IPS-20b (cell line): ENCODE data around the gene EPAS1.

Experiments used
- H3K27ac ChIP-seq: one replicate; pipeline ENCODE4 v1.5.1; 2013; ENCODE audit warnings: low read length
- H3K27me3 ChIP-seq: 2 replicates; pipeline ENCODE4 v1.6.1; 2013; ENCODE audit warnings: mild to moderate bottlenecking, low read length, inconsistent platforms; ENCODE audit not compliant: insufficient read depth
- H3K36me3 ChIP-seq: 2 replicates; pipeline ENCODE4 v1.6.1; 2013; ENCODE audit warnings: low read depth, mild to moderate bottlenecking, inconsistent platforms, low read length, moderate library complexity; ENCODE audit not compliant: insufficient read depth
- H3K4me1 ChIP-seq: 2 replicates; pipeline ENCODE4 v1.6.1; 2013; ENCODE audit warnings: mild to moderate bottlenecking, control low read depth, inconsistent platforms, low read length, moderate library complexity; ENCODE audit not compliant: insufficient read depth
- H3K4me3 ChIP-seq: 2 replicates; pipeline ENCODE4 v1.5.1; 2013; ENCODE audit warnings: mild to moderate bottlenecking, low read length, inconsistent platforms
- H3K9ac ChIP-seq: 2 replicates; pipeline ENCODE4 v1.6.1; 2013; ENCODE audit warnings: low read depth, mild to moderate bottlenecking, inconsistent platforms, low read length, moderate library complexity
- H3K9me3 ChIP-seq: 2 replicates; pipeline ENCODE4 v1.6.1; 2013; ENCODE audit warnings: mild to moderate bottlenecking, low read depth, low read length, inconsistent platforms; ENCODE audit not compliant: insufficient read depth

Gene EPAS1

DNA sequence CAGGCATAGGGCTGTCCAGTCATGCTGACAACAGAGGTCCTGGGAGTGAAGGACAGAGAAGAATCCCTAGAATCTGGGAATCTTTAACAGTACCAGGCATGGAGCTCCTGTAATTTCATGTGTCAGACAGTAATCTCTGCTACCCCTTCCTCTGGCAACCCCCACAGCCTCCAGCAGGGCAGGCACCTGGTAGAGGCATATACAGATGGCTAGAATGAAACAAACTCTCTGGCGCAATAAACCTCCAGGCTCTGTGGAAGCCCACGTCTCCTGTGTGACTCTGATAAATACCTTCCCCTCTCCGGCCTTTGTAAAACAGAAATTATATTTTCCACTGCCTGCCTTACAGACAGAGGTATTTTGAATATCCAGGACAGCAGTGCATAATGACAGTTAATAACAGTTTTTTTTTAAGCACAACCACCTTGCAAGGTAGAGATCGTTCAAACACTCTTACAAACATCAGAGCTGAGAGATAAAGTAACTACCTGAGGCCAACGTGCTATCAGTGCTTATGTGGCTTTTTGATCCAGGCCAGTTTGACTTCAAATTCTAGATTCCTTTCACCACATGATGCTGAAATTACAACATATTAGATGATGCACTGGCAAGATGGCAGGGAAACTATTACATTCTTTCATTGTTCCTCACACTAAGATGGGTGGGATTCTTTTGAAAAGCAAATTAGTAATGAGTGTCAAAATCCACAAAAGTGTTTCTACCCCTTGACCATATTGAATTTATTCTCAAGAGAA lies 134.5 kb downstream of the EPAS1 start:
- Histone ChIP-seq H3K9me3 (no peaks in the 10 kb centered on the region), H3K36me3 (no peaks in the 10 kb centered on the region), H3K27me3 (no peaks in the 10 kb centered on the region), H3K9ac (no peak overlapping the region), H3K4me1 (no peaks in the 10 kb centered on the region), H3K27ac (no peak overlapping the region), H3K4me3 (no peak overlapping the region)

- H3K4me3 ChIP-seq, result no peak overlapping the region
- H3K36me3 ChIP-seq, result no peaks in the 10 kb centered on the region
- no peaks in the 10 kb centered on the region for H3K4me1 ChIP-seq
- H3K9me3 ChIP-seq, result no peaks in the 10 kb centered on the region
- H3K27me3 ChIP-seq, result no peaks in the 10 kb centered on the region
- H3K9ac ChIP-seq, result no peak overlapping the region
- H3K27ac ChIP-seq, result no peak overlapping the region
Measured at GRCh38 chr2:46434851-46435273, 137.7 kb downstream of the EPAS1 start.

DNA sequence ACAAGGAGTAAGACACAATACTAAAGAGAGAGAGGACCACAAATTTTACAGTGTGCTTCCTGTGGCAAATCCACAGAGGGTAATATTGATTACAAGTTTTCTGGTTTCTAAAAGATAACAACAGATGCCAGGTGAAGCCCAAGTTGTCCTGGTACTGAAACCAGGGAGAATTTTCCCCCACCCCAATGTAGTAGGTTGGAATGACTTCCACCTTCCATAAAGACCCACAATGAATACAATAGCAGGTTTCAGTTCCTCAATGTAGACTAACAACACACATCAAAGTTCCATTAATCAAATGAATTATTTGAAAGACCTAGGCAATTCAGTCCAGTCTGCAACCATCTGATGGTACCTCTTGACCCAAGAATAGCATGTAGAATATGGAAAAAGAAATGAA lies 138.1 kb downstream of the EPAS1 start:
- H3K4me3 ChIP-seq, result no peak overlapping the region
- H3K9me3 ChIP-seq, result no peaks in the 10 kb centered on the region
- H3K4me1 ChIP-seq, result no peaks in the 10 kb centered on the region
- no peak overlapping the region for H3K9ac ChIP-seq
- H3K36me3 ChIP-seq, result no peaks in the 10 kb centered on the region
- H3K27ac ChIP-seq, result no peak overlapping the region
- no peaks in the 10 kb centered on the region for H3K27me3 ChIP-seq

- no peaks in the 10 kb centered on the region for H3K27me3 ChIP-seq
- H3K9ac ChIP-seq, result no peak overlapping the region
- no peak overlapping the region for H3K27ac ChIP-seq
- H3K4me1 ChIP-seq, result no peaks in the 10 kb centered on the region
- no peaks in the 10 kb centered on the region for H3K36me3 ChIP-seq
- no peak overlapping the region for H3K4me3 ChIP-seq
- H3K9me3 ChIP-seq, result no peaks in the 10 kb centered on the region
Measured at GRCh38 chr2:46435796-46436360, 138.7 kb downstream of the EPAS1 start.
